Measurements from ENCODE around the gene OR5K1.

The OR5K1 gene
- 0 to 0.18 (median 0) reads per million in 18 experiments for total RNA-seq

DNA sequence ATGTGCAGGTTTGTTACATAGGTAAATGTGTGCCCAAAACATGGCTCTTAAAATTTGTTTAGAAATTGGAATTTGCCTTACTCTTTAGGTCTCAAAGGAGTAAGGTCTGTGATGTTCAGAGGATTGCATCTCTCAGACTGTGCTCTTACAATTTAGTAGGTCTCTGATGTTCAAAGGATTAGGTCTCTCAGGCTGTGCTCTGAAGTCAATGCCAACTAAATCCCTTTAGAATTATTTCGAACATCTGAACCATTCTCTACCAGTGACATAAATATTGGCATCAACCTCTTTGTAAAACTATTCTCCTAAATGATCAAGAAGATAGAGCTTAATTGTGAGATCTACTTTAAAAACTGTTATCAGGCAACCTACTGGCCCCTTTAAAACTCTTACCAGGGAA lies at the start of gene OR5K1:
TSS of gene OR5K1 (plus strand) at position 301 of the 400 bp plus-strand sequence. CDS start 6,376 bp downstream, outside the sequence.
- no peak for DNase-seq

DNA sequence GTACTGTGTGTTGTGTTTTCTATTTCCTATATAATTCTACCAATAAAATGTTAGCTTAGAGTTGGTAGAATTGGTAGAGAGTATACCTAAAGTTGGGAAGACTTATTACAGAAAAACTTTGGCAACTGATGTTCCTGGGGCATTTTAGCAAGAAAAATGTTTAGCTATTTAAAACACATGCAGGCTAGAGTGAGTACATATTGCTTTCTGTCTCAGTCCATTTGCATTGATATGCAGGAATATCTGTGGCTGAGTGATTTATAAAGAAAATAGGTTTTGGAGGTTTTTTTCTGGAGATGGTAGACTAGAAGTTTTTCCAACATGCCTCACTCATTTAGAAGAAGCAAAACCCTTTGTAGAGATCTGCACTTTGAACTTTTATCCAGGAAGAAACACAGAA lies 30.4 kb upstream of the OR5K1 start:
- no peak for DNase-seq

GRCh38 chr3:98433764-98434163 lies 29.2 kb upstream of the OR5K1 start:
- DNase-seq = no peak

- DNase-seq = no peak
These were observed 28.6 kb upstream of the OR5K1 start for GRCh38 chr3:98434412-98434811.

GRCh38 chr3:98440283-98440682 lies 22.7 kb upstream of the OR5K1 start:
- DNase-seq = no peak

DNA sequence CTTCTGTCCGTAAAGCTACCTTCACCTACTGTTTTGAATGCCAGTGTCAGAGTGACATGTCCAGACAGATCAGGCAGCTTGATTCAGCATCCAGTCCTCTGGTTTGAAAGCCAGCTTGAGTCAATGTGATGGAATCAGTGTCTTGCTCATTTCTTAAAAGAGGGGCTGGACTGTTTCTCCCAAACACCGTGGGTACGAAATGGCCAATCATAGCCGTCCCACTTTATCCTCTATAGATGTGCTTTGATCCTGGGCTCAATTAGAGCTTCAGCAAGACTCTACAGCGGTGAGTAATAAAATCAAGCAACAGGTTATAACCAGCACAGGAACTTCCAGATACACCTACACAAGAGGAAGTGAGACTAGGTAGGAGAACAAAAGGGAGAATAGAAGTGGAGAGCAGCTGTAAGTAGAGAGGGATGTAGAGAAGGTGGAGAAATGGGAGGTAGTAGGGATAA lies 17.0 kb upstream of the OR5K1 start:
- DNase-seq = no peak

GRCh38 chr3:98449606-98450193 lies 13.3 kb upstream of the OR5K1 start:
- no peak for DNase-seq

- DNase-seq = no peak
These were observed 12.6 kb upstream of the OR5K1 start for GRCh38 chr3:98450372-98450771.

GRCh38 chr3:98453827-98454226 lies 9.2 kb upstream of the OR5K1 start:
- no peak for DNase-seq

DNA sequence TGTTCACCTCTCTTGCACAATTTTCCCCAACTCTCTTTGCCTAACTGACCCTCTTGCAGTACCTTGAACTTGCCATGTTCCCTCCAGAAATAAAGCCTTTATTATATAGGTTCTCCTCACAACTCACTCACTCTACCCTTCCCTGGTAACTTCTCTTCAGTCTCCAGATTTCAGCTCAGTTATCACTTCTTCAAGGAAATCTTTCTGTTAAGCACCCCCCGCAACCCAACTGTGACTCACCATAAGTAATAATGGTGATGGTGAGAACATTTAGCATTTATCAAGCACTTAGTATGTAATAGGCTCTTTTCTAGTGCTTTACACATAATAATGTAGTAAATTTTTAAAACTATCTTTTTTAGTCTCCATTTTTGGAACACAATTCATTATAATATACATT lies 8.1 kb upstream of the OR5K1 start:
- no peak for DNase-seq

DNA sequence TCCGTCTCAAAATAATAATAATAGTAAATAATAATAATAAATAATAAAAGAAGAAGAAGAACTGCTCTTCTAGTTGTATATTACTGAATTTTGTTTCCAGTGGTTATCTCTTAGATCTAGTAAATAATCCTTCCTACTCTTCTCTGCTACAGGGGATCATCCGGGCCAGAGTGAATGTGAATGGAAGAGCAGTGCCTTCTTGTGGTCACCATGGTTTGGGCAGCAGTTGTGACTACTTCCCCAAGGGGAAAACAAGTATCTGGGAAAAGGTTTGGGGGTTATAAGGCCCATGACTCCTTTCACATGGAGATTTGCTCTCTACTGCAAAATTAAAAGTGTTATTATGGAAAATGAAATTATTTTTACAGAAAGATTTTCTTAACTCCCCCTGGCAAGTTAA lies 5.5 kb upstream of the OR5K1 start:
- DNase-seq = no peak

DNA sequence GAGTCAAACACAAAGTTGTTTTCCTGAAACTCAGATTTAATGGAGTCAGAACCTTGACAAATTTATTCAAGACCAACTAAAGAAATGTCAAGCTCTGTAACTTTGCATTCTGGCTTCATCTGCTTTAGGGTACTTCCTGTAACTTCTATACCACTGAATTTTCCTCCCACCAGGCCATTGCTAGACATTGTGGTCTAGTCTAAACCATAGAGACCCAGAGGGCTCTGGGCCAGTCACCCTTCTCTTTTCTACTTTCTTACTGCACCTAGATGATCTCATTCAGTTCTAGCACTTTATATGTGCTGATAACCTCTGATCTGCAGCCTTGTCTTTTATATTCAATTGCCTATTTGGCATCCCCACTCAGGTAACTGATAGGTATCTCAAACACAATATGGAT lies 2.8 kb upstream of the OR5K1 start:
- DNase-seq = no peak

DNA sequence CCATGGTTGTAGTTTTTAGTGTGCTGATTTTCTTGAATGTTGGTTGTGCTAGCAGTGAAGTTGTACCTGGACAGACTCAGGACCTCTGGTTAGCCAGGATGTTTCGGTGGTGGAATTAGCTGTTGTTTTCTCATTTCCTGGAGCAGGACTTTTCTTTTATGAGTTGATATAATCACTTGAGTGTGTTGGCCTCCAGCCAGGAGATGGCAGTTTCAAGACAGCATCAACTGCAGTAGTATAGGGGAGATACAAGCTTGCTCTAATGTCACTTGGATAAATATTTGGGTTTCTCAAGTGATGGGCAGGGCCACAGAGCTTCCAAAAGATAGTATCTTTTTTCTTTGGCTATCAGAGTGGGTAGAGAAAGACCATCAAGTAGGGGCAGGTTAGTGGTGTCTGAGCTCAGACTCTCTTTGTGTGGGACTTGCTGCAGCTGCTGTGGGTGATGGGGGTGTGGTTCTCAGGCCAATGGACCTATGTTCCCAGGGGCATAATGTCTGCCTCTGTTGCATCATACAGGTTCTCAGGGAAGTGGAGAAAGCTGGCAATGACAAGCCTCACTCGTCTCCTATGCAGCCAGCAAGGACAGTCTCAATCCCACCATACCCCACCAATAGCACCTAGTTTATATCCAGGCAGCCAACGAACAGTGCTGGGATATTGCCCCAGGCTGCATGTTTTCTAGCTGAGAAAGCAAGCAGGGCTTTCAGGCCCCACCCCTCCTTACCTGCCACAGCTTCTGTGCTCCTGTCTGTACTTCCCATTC lies 19.9 kb downstream of the OR5K1 start:
- no peak for DNase-seq

DNA sequence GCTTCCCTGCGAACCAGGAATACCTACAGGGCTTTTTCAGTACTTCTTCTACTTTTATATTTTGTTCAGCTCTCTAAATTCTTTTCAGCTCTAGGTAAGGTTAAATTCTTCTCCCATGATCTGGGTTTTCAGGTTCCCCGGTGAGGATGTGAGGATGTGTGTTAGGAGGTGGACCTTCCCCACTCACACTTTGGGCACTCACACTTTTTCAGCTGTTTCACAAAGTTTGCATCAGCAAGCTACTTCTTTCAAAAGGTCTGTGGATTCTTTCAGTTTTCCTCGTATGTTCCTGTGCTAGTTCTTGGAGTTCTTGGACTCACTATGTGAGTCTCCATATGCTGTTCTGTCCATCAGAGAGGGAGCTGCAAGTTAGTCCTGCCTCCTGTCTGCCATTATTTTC lies 20.6 kb downstream of the OR5K1 start:
- no peak for DNase-seq

GRCh38 chr3:98497381-98497780 lies 34.4 kb downstream of the OR5K1 start, which contains the start of gene OR5K2:
TSS of gene OR5K2 (plus strand) at chr3:98497681. CDS start at chr3:98497681, 0 bp downstream.
- no peak for DNase-seq

- DNase-seq = no peak
These were observed 37.0 kb downstream of the OR5K1 start for GRCh38 chr3:98500019-98500418.

DNA sequence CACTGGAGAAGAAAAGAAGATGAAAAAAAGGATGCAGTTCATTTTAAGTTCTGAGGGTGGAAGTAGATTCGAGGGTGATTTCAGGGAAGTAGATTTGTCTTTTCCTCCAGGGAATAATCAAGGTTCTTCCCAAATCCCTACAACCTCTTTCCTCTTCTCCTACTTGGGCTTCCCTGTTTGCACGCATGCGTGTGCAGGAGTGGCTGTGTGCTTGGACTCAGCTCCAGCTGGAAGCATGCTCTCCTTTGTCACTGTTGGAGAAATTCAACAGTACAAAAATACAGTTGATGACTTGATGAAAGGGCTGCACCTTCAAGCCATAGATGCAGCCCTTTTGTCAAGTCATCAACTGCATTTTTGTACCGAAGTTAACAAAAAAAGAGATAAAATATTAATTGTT lies 38.3 kb downstream of the OR5K1 start:
- DNase-seq = no peak

DNA sequence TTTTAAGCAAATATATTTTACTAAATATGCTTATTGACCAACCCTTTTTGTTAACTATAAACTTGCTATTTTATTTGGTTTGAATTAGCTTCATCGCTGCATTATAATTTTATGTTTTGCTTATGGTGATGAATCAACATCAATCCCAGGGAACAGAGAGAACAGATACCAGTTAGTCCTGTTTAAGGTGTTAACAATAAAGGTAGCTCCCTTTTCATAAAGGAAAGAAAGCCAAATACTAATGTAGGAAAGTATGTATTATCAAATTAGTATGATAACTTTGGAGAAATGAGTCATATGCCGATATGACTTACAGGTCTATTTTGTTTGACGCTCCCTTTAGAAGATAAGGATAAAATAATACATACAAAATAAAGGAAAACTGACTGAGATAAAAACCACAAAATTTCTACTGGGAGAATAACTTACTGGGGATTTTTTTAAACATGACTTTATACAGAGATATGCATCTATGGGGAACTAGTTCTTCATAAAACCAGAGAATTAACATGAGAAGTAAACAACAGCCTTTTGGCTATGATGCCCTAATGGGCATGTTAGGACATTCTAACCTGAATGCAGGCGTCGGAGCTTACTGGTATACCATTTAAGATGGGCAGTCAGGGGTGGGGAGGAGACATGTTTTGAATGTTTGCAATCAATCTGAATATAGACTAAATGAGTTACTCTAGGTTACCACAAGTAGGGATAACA lies 39.0 kb downstream of the OR5K1 start:
- no peak for DNase-seq

GRCh38 chr3:98504539-98504938 lies 41.5 kb downstream of the OR5K1 start:
- no peak for DNase-seq

GRCh38 chr3:98508582-98508981 lies 45.6 kb downstream of the OR5K1 start:
- DNase-seq = no peak

- no peak for DNase-seq
These were observed 49.6 kb downstream of the OR5K1 start for GRCh38 chr3:98512576-98512975.

DNA sequence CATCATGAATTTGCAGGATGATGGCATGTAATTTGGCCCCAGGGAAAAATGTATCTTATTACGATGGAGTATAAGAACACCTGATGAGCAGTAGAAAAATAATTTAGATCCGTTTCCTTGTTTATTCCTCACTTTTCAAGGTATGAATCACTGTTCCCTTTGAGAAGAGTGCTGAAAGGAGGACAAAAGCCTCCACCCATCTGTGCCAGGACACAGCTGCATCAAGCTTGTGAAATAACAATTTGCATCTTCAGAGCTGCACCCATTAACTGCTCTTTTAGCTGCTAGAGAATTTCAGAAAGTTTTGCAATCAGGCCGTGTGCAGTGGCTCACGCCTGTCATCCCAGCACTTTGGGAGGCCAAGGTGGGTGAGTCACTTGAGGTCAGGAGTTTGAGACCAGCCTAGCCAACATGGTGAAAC lies 50.1 kb downstream of the OR5K1 start:
- peak in 1 of 2 donors; percentile 38 for DNase-seq

GRCh38 chr3:98513736-98514135 lies 50.7 kb downstream of the OR5K1 start:
- DNase-seq = no peak

DNA sequence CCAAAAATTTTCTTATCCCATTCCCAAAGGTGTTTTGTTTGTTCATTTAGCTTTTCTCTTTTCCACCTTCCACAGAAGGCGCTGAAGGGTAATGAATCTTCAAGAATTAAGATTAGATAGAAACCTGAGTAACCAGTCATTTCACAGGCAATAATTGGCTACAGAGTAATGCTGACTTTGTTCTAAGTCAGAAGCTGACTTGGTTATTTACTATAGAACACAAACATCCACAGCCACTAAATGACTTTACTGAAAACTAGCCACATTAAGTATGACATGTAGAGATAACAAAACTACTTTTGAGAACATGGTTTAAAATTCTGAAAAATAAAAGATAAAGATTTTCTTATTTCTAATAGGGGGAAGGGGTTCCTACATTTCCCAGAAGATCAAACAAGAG lies 51.9 kb downstream of the OR5K1 start:
- DNase-seq = no peak
